ENCODE measurements around the gene AGXT2.

GRCh38 chr5:35092703-35093102 is 45.0 kb upstream of the AGXT2 start:
- TF ChIP-seq CTCF (IDR thresholded peaks at IDR 0.05; ENCODE audit: extremely low read depth in 1 of 2, insufficient read depth in 1 of 2, low read depth in 1 of 2, low read length in 2 of 2) (no peak), MAX (IDR thresholded peaks at IDR 0.05; ENCODE audit: insufficient read depth, insufficient read length) (no peak)

All from endothelial cell of umbilical vein (primary cell).